Tibial nerve (tissue), 4 donors: ENCODE measurements around the gene ZBTB17. TPM values are rescaled to one million over a fixed set of nuclear protein-coding genes. Genes with fewer than 3 reads are reported as not detected.

ENCODE experiments used
- DNase-seq, 2 donors: peaks; one replicate each; pipeline ENCODE4 v3.0.0-alpha.2; 2019; ENCODE audit warnings: low spot score in 2 of 2
- H3K27ac ChIP-seq, 4 donors: fragments of 200-600 bp; sonication (generic) in 3 of 4; one replicate each; pipeline ENCODE4 v1.5.1; 2017 to 2019; ENCODE audit warnings: mild to moderate bottlenecking in 1 of 4
- H3K27me3 ChIP-seq, 2 donors: fragments of 200-600 bp; sonication (generic) in 1 of 2; one replicate each; pipeline versions ENCODE4 v1.5.1 to v1.6.0; 2017 to 2019
- H3K36me3 ChIP-seq, 3 donors: fragments of 200-600 bp; sonication (generic); one replicate each; pipeline ENCODE4 v1.5.1; 2018 to 2019
- H3K4me1 ChIP-seq, 4 donors: fragments of 200-600 bp; sonication (generic) in 3 of 4; one replicate each; pipeline ENCODE4 v1.5.1; 2017 to 2019
- H3K4me3 ChIP-seq, 4 donors: fragments of 200-600 bp; sonication (generic) in 3 of 4; one replicate each; pipeline ENCODE4 v1.5.1; 2017 to 2019; ENCODE audit warnings: mild to moderate bottlenecking in 1 of 4, moderate library complexity in 1 of 4
- H3K9me3 ChIP-seq, 4 donors: fragments of 200-600 bp; sonication (generic) in 3 of 4; one replicate each; pipeline ENCODE4 v1.5.1; 2017 to 2019
- CTCF ChIP-seq, 5 experiments: fragments of 200-600 bp in 3 of 5; fragments of 450-650 bp in 2 of 5; sonication (generic) in 3 of 5; IDR thresholded peaks; one replicate each; pipeline ENCODE4 v1.5.1; 2016 to 2019; ENCODE audit warnings: antibody characterized with exemption in 5 of 5, mild to moderate bottlenecking in 3 of 5, moderate library complexity in 2 of 5
- EP300 ChIP-seq, 2 donors: sonication (generic); formaldehyde crosslinking; IDR thresholded peaks; one replicate each; pipeline ENCODE4 v1.6.1; 2017; ENCODE audit warnings: antibody characterized with exemption in 2 of 2, mild to moderate bottlenecking in 1 of 2
- POLR2A ChIP-seq, 2 donors: fragments of 450-650 bp; IDR thresholded peaks; one replicate each; pipeline ENCODE4 v1.6.1; 2017; ENCODE audit warnings: antibody characterized with exemption in 2 of 2, mild to moderate bottlenecking in 2 of 2, moderate library complexity in 2 of 2
- WGBS, 2 donors: methylation state at CpG; one replicate each; pipeline ENCODE4 v1.1.5; 2018; 5-methylcytosine and 5-hydroxymethylcytosine counted together
- total RNA-seq, 4 donors: library from RNA; depleted of rRNA; stranded (reverse); fragments of >200 nt; gene quantifications; one replicate each; pipeline ENCODE4 v1.1.0, GENCODE V29; 2016

ZBTB17 gene
- total RNA-seq, 4 donors from 2014 or later, result 34.5 to 85.2 (median 52.4) TPM

GRCh38 chr1:15955552-15955951 is 20.3 kb downstream of the ZBTB17 start:
- WGBS, 2 donors, result 93 to 100% methylated on average over 2 of the region's 2 CpGs
- TF ChIP-seq EP300 (IDR thresholded peaks at IDR 0.05) (no peak), CTCF (IDR thresholded peaks at IDR 0.05) (no peak), POLR2A (IDR thresholded peaks at IDR 0.05) (no peak)
- Histone ChIP-seq H3K4me1 (peaks cover 8 to 68% (median 25%) of the 10 kb centered on the region in 4 donors), H3K27me3 (no peaks in the 10 kb centered on the region), H3K4me3 (no peak overlapping the region), H3K27ac (no peak overlapping the region), H3K9me3 (no peaks in the 10 kb centered on the region), H3K36me3 (peaks cover 0 to 5% (median 0%) of the 10 kb centered on the region in 3 donors)
- no peak for DNase-seq

DNA sequence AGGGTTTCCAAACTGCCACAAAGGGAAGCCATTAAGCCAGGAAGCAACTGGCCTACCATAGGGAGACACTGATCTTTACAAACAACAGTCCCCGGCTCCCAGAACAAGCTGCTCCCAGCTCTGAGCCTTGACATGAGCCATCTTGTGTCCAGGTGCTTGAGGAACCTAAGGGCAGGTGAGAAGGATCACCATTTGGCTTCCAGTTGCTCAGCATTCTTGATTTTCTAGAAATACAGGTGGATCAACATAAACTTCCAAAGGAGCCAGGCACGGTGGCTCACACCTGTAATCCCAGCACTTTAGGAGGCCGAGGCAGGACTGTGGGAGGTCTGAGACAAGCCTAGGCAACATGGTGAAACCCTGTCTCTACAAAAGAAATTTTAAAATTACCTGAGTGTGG is 21.6 kb downstream of the ZBTB17 start:
- H3K4me1 ChIP-seq, result peaks cover 8 to 68% (median 37%) of the 10 kb centered on the region in 4 donors
- peaks cover 0 to 5% (median 0%) of the 10 kb centered on the region in 3 donors for H3K36me3 ChIP-seq
- TF ChIP-seq EP300 (IDR thresholded peaks at IDR 0.05), result no peak
- no peak for TF ChIP-seq CTCF (IDR thresholded peaks at IDR 0.05)
- TF ChIP-seq POLR2A (IDR thresholded peaks at IDR 0.05), result no peak
- H3K27me3 ChIP-seq, result no peaks in the 10 kb centered on the region
- no peak overlapping the region for H3K27ac ChIP-seq
- no peaks in the 10 kb centered on the region for H3K9me3 ChIP-seq
- no peak for DNase-seq
- no peak overlapping the region for H3K4me3 ChIP-seq
- 83 to 100% methylated on average over 3 of the region's 3 CpGs for WGBS, 2 donors

DNA sequence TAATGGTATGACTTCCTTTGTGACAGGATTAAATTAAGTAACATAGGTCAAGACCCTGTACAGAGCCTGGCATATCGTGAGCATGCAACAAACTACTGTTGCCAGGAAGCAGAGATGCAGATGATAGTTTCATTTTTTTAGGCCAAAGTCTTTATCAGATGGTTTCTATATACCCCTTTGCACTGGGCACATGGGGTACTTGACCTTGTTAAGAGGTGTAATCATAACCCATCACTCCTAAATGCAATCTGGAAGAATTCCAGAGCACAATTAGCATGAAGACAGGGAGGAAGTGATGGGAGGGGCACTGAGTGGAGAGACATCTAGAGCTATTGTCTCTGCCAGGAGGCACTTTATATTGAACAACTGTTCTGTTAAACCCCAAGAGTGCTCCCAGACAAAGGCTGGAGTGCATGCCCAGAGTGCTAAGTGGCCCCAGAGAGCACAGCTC is 22.1 kb downstream of the ZBTB17 start:
- no peaks in the 10 kb centered on the region for H3K27me3 ChIP-seq
- H3K4me1 ChIP-seq, result peaks cover 8 to 68% (median 42%) of the 10 kb centered on the region in 4 donors
- H3K4me3 ChIP-seq, result no peak overlapping the region
- DNase-seq, result no peak
- H3K27ac ChIP-seq, result peak overlapping the region in 2 of 4 donors; percentile 60 to 92
- H3K36me3 ChIP-seq, result peaks cover 0 to 5% (median 0%) of the 10 kb centered on the region in 3 donors
- no peak for TF ChIP-seq CTCF (IDR thresholded peaks at IDR 0.05)
- no peak for TF ChIP-seq POLR2A (IDR thresholded peaks at IDR 0.05)
- TF ChIP-seq EP300 (IDR thresholded peaks at IDR 0.05), result no peak
- no peaks in the 10 kb centered on the region for H3K9me3 ChIP-seq
- 41 to 50% methylated on average over 1 of the region's 1 CpG for WGBS, 2 donors

DNA sequence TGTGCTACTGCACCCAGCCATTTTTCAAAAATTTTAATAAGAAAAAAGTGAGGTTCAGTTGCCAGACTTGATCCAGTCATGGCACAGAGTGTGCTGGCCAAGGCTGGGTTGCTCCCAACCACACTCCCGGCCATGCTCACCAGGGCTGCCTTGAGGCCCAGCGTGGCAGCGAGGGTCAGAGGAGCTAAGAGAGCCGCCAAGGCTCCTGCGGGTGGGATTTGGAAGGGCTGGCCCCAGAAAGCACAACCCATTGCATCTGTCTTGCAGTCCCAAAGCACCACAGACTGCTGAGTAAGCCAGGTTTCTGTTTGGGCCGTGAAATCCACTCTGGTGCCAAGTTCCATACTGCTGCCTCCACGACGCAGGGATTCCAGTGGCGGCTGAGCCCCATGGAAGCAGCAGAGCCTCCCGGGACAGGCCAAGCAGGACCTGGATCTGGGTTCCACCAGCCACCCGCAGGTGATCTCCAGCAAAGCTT is 22.6 kb downstream of the ZBTB17 start:
- no peaks in the 10 kb centered on the region for H3K27me3 ChIP-seq
- H3K36me3 ChIP-seq, result peaks cover 0 to 6% (median 0%) of the 10 kb centered on the region in 3 donors
- 83 to 84% methylated on average over 10 to 11 of the region's 11 CpGs for WGBS, 2 donors
- H3K4me1 ChIP-seq, result peaks cover 8 to 68% (median 47%) of the 10 kb centered on the region in 4 donors
- no peak for DNase-seq
- no peaks in the 10 kb centered on the region for H3K9me3 ChIP-seq
- H3K4me3 ChIP-seq, result no peak overlapping the region
- H3K27ac ChIP-seq, result peak overlapping the region in 2 of 4 donors; percentile 60 to 92
- no peak for TF ChIP-seq EP300 (IDR thresholded peaks at IDR 0.05)
- no peak for TF ChIP-seq CTCF (IDR thresholded peaks at IDR 0.05)
- TF ChIP-seq POLR2A (IDR thresholded peaks at IDR 0.05), result no peak

GRCh38 chr1:15952317-15953258 is 23.3 kb downstream of the ZBTB17 start:
- no peaks in the 10 kb centered on the region for H3K27me3 ChIP-seq
- H3K27ac ChIP-seq, result peak overlapping the region in 2 of 4 donors; percentile 0 to 92
- no peak for DNase-seq
- 81 to 83% methylated on average over 27 of the region's 27 CpGs for WGBS, 2 donors
- TF ChIP-seq CTCF (IDR thresholded peaks at IDR 0.05) (no peak), POLR2A (IDR thresholded peaks at IDR 0.05) (no peak), EP300 (IDR thresholded peaks at IDR 0.05) (no peak)
- H3K36me3 ChIP-seq, result peaks cover 0 to 12% (median 0%) of the 10 kb centered on the region in 3 donors
- H3K4me1 ChIP-seq, result peaks cover 8 to 68% (median 52%) of the 10 kb centered on the region in 4 donors
- no peaks in the 10 kb centered on the region for H3K9me3 ChIP-seq
- no peak overlapping the region for H3K4me3 ChIP-seq
